A549 (cell line): ENCODE data around the gene TRAPPC2B. TPM values are rescaled to one million over a fixed set of nuclear protein-coding genes. Genes with fewer than 3 reads are reported as not detected.

Experiments used
- ATAC-seq, 2 experiments: fragments of 200-7000 bp in 1 of 2; fragments of >200 bp in 1 of 2; cut with Nextera tagmentation in 1 of 2; cut with Tn5 transposase in 1 of 2; 3 replicates each; pipeline versions ENCODE4 v1.8.0 to v1.9.1; 2018 to 2020; ENCODE audit warnings: mild to moderate bottlenecking in 1 of 2, moderate library complexity in 1 of 2
- CTCF ChIA-PET: fragments of 300-600 bp; sonication (Branson Sonifier 250); formaldehyde crosslinking; extraction: SDS; loops from one replicate; lab custom pipeline; 2021; ENCODE audit warnings: antibody characterized with exemption, inconsistent platforms; lab: Yijun Ruan, JAX
- POLR2A ChIA-PET: fragments of 350-600 bp; formaldehyde crosslinking; extraction: SDS; loops from one replicate; lab custom pipeline; 2021; ENCODE audit warnings: antibody characterized with exemption, inconsistent platforms; lab: Yijun Ruan, JAX
- DNase-seq, 2 experiments: peaks; one replicate each; pipeline versions ENCODE4 v3.0.0 to v3.0.0-alpha.2; 2011 to 2016; ENCODE audit warnings: low read depth in 1 of 2, low spot score in 1 of 2
- FAIRE-seq: peaks from 2 replicates; lab custom pipeline; 2011; peaks lifted over from hg19 to GRCh38; lab: Jason Lieb, UNC
- H3K27ac ChIP-seq, 2 experiments: fragments of >200 bp; sonication (Bioruptor Twin); formaldehyde crosslinking; 3 replicates each; pipeline ENCODE4 v1.5.1; 2016 to 2017
- H3K4me1 ChIP-seq: fragments of >200 bp; sonication (Bioruptor Twin); formaldehyde crosslinking; 3 replicates; pipeline ENCODE4 v1.6.1; 2016
- H3K4me2 ChIP-seq: fragments of >200 bp; sonication (Bioruptor Twin); formaldehyde crosslinking; 3 replicates; pipeline ENCODE4 v1.6.1; 2016
- H3K4me3 ChIP-seq: fragments of >200 bp; sonication (Bioruptor Twin); formaldehyde crosslinking; 3 replicates; pipeline ENCODE4 v1.5.1; 2016
- H3K9me3 ChIP-seq: fragments of >200 bp; sonication (Bioruptor Twin); formaldehyde crosslinking; 3 replicates; pipeline ENCODE4 v1.6.1; 2016
- ATOH8 ChIP-seq: fragments of 250-450 bp; sonication (Bioruptor Pico); IDR thresholded peaks from 2 replicates; pipeline ENCODE4 v1.5.0; 2020; ENCODE audit warnings: low read depth, mild to moderate bottlenecking, moderate library complexity
- CTCF ChIP-seq: fragments of >200 bp; sonication (Bioruptor Twin); formaldehyde crosslinking; IDR thresholded peaks from 3 replicates; pipeline ENCODE4 v1.5.1; 2016
- EHMT2 ChIP-seq: fragments of 200-600 bp; sonication (generic); IDR thresholded peaks from 2 replicates; pipeline ENCODE4 v1.6.1; 2016; ENCODE audit warnings: antibody characterized with exemption, low read depth, mild to moderate bottlenecking, moderate library complexity
- EP300 ChIP-seq, 2 experiments: fragments of >200 bp; sonication (Bioruptor Twin); formaldehyde crosslinking; IDR thresholded peaks; 2 replicates in 1 of 2; 3 replicates in 1 of 2; pipeline ENCODE4 v1.6.1; 2016 to 2017
- FOSB ChIP-seq: fragments of 250-450 bp; sonication (Bioruptor Pico); IDR thresholded peaks from 2 replicates; pipeline ENCODE4 v1.5.0; 2020; ENCODE audit warnings: mild to moderate bottlenecking, moderate library complexity
- FOSL2 ChIP-seq, 2 experiments: fragments of 450-650 bp in 1 of 2; fragments of >200 bp in 1 of 2; sonication (Bioruptor Twin) in 1 of 2; formaldehyde crosslinking; IDR thresholded peaks; 2 replicates each; pipeline versions ENCODE4 v1.5.0 to v1.6.1; 2016 to 2020; ENCODE audit warnings: mild to moderate bottlenecking in 1 of 2, moderate library complexity in 1 of 2
- HEYL ChIP-seq: fragments of 250-450 bp; sonication (Bioruptor Pico); IDR thresholded peaks from 2 replicates; pipeline ENCODE4 v1.8.0; 2021; ENCODE audit warnings: mild to moderate bottlenecking, moderate library complexity
- JUN ChIP-seq, 2 experiments: fragments of >200 bp; sonication (Bioruptor Twin); formaldehyde crosslinking; IDR thresholded peaks; 2 replicates in 1 of 2; 3 replicates in 1 of 2; pipeline ENCODE4 v1.6.1; 2016 to 2017
- JUNB ChIP-seq: fragments of >200 bp; sonication (Bioruptor Twin); formaldehyde crosslinking; IDR thresholded peaks from 2 replicates; pipeline ENCODE4 v1.6.1; 2016
- KDM1A ChIP-seq: fragments of 200-600 bp; sonication (generic); IDR thresholded peaks from 2 replicates; pipeline ENCODE4 v1.6.1; 2016; ENCODE audit warnings: low read depth, mild to moderate bottlenecking
- KDM5A ChIP-seq: fragments of 200-600 bp; sonication (generic); IDR thresholded peaks from 2 replicates; pipeline ENCODE4 v1.6.1; 2016; ENCODE audit warnings: antibody characterized with exemption, mild to moderate bottlenecking
- MAFK ChIP-seq: fragments of 450-650 bp; IDR thresholded peaks from 2 replicates; pipeline ENCODE4 v1.6.1; 2014; ENCODE audit not compliant: partially characterized antibody
- MAZ ChIP-seq: fragments of 150-350 bp; IDR thresholded peaks from 2 replicates; pipeline ENCODE4 v1.6.1; 2014; ENCODE audit warnings: antibody characterized with exemption, low read depth, low read length, borderline replicate concordance
- MYC ChIP-seq: IDR thresholded peaks from 2 replicates; pipeline ENCODE4 v1.6.1; 2012; ENCODE audit warnings: mild to moderate bottlenecking, inconsistent platforms, low read length, improper control_type of control experiment, borderline replicate concordance
- NPAS2 ChIP-seq: fragments of 250-450 bp; sonication (Bioruptor Pico); IDR thresholded peaks from 2 replicates; pipeline ENCODE4 v1.8.0; 2022; ENCODE audit warnings: mild to moderate bottlenecking, moderate library complexity, borderline replicate concordance
- NR3C1 ChIP-seq: fragments of >200 bp; sonication (Bioruptor Twin); formaldehyde crosslinking; IDR thresholded peaks from 3 replicates; pipeline ENCODE4 v1.6.1; 2017
- POLR2A ChIP-seq: IDR thresholded peaks from 2 replicates; pipeline ENCODE4 v1.6.1; 2012; ENCODE audit warnings: mild to moderate bottlenecking, low read length
- RAD21 ChIP-seq, 2 experiments: fragments of >200 bp in 1 of 2; sonication (Bioruptor Twin) in 1 of 2; formaldehyde crosslinking in 1 of 2; IDR thresholded peaks in 1 of 2; conservative IDR thresholded peaks in 1 of 2; 2 replicates in 1 of 2; 3 replicates in 1 of 2; pipeline ENCODE4 v1.6.1; 2012 to 2018; ENCODE audit warnings: inconsistent platforms in 1 of 2
- RFX5 ChIP-seq: fragments of 450-650 bp; IDR thresholded peaks from 2 replicates; pipeline ENCODE4 v1.7.1; 2014; ENCODE audit warnings: antibody characterized with exemption, mild to moderate bottlenecking, moderate library complexity
- RNF2 ChIP-seq: fragments of 200-600 bp; sonication (generic); IDR thresholded peaks from 2 replicates; pipeline ENCODE4 v1.6.1; 2016; ENCODE audit warnings: low read depth, mild to moderate bottlenecking, antibody characterized with exemption, moderate library complexity, borderline replicate concordance
- SMC3 ChIP-seq: fragments of >200 bp; sonication (Bioruptor Twin); formaldehyde crosslinking; IDR thresholded peaks from 3 replicates; pipeline ENCODE4 v1.6.1; 2018; ENCODE audit warnings: inconsistent platforms
- TFCP2L1 ChIP-seq: fragments of 250-450 bp; sonication (Bioruptor Pico); IDR thresholded peaks from 2 replicates; pipeline ENCODE4 v1.5.0; 2021; ENCODE audit warnings: mild to moderate bottlenecking
- ZSCAN20 ChIP-seq: fragments of 250-450 bp; sonication (Bioruptor Pico); IDR thresholded peaks from 2 replicates; pipeline ENCODE4 v1.8.0; 2022; ENCODE audit warnings: mild to moderate bottlenecking, moderate library complexity
- WGBS: methylation state at CpG from one replicate; pipeline ENCODE4 v1.1.6; 2017; ENCODE audit errors: missing lambda C conversion rate; 5-methylcytosine and 5-hydroxymethylcytosine counted together
- polyA plus RNA-seq, 4 experiments: library from polyadenylated mRNA; depleted of rRNA in 3 of 4; stranded (reverse); fragments of >200 nt; fragmentation: RNase III in 1 of 4; extraction: RNeasy Plus Mini Kit Qiagen cat#74134 plus additional on column Dnase treatment in 1 of 4; gene quantifications; 2 replicates in 3 of 4; 3 replicates in 1 of 4; pipeline ENCODE4 v1.2.3, GENCODE V29; 2011 to 2017
- TF ChIP-seq, protein P1 (sequence below): IDR thresholded peaks from 2 replicates; pipeline ENCODE4 v1.6.1; 2012
- TF ChIP-seq, protein P2 (sequence below): IDR thresholded peaks from 2 replicates; pipeline ENCODE4 v1.6.1; 2012; ENCODE audit warnings: low read depth, borderline replicate concordance

The TRAPPC2B gene
- polyA plus RNA-seq, 2 of the 4 experiments (the other 2 are of a cell fraction), result 12.2 to 27.8 TPM

- CTCF ChIA-PET, result interaction anchor here (1.1 kb wide), 1 partner anchor 10 kb away, joined by 3 read pairs; no protein-coding TSS in a partner anchor
These were observed 41.6 kb upstream of the TRAPPC2B start for GRCh38 chr19:57321751-57322150.

GRCh38 chr19:57324992-57325391 lies 38.4 kb upstream of the TRAPPC2B start:
- no peak for FAIRE-seq
- Histone ChIP-seq H3K4me1 (no peaks in the 10 kb centered on the region), H3K9me3 (peaks cover 89% of the 10 kb centered on the region), H3K4me2 (no peak overlapping the region), H3K4me3 (no peak overlapping the region), H3K27ac (no peak overlapping the region)
- CTCF ChIA-PET, result interaction anchor here (0.6 kb wide), 1 partner anchor 9 kb away, joined by 3 read pairs; no protein-coding TSS in a partner anchor
- POLR2A ChIA-PET, result no interaction called here
- no peak for ATAC-seq
- TF ChIP-seq ZSCAN20 (no peak), NR3C1 (no peak), MAFK (no peak), MAZ (no peak), ATOH8 (no peak), FOSL2 (IDR thresholded peaks at IDR 0.05) (no peak), FOSL2 (CRISPR knock-in tag; IDR thresholded peaks at IDR 0.05) (no peak), RFX5 (no peak), EP300 (IDR thresholded peaks at IDR 0.05) (no peak), RNF2 (no peak), SMC3 (no peak), KDM1A (no peak), POLR2A (no peak), FOSB (CRISPR knock-in tag) (no peak), TFCP2L1 (CRISPR knock-in tag) (no peak), KDM5A (no peak), EHMT2 (no peak)
- TF ChIP-seq, protein P1, sequence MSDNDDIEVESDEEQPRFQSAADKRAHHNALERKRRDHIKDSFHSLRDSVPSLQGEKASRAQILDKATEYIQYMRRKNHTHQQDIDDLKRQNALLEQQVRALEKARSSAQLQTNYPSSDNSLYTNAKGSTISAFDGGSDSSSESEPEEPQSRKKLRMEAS, result no peak
- TF ChIP-seq, protein P2, sequence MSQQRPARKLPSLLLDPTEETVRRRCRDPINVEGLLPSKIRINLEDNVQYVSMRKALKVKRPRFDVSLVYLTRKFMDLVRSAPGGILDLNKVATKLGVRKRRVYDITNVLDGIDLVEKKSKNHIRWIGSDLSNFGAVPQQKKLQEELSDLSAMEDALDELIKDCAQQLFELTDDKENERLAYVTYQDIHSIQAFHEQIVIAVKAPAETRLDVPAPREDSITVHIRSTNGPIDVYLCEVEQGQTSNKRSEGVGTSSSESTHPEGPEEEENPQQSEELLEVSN, result no peak
- TF ChIP-seq, all 56 proteins: peak for 0
- no peak for DNase-seq

More at GRCh38 chr19:57321751-57322150, 41.6 kb upstream of the TRAPPC2B start:
- POLR2A ChIA-PET, result no interaction called here
- Histone ChIP-seq H3K4me1 (no peaks in the 10 kb centered on the region), H3K4me2 (peak overlapping the region; percentile 82), H3K4me3 (no peak overlapping the region), H3K27ac (no peak overlapping the region), H3K9me3 (peaks cover 85% of the 10 kb centered on the region)
- FAIRE-seq (no peak), DNase-seq (no peak), ATAC-seq (no peak)
- 92% methylated on average over 3 of the region's 3 CpGs for whole genome bisulfite sequencing
- no peak for TF ChIP-seq NPAS2 (CRISPR knock-in tag)
- TF ChIP-seq MYC, result no peak
- no peak for TF ChIP-seq RAD21 (conservative IDR thresholded peaks at IDR 0.05 in 1 of 2, IDR thresholded peaks at IDR 0.05 in 1 of 2)
- no peak for TF ChIP-seq JUNB
- no peak for TF ChIP-seq CTCF
- TF ChIP-seq HEYL, result no peak

DNA sequence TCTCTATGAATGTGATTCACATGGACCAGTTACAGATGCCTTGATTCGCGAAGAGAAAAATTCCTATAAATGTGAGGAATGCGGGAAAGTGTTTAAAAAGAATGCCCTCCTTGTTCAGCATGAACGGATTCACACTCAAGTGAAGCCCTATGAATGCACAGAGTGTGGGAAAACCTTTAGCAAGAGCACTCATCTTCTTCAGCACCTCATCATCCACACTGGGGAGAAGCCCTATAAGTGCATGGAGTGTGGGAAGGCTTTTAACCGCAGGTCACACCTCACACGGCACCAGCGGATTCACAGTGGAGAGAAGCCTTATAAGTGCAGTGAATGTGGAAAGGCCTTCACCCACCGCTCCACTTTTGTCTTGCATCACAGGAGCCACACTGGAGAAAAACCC lies 35.4 kb upstream of the TRAPPC2B start:
- FAIRE-seq (no peak), ATAC-seq (no peak), DNase-seq (peak in 1 of 2 experiments; percentile 39)
- ChIA-PET CTCF (no interaction called here), POLR2A (no interaction called here)
- Histone ChIP-seq H3K27ac (no peak overlapping the region), H3K4me1 (no peaks in the 10 kb centered on the region), H3K9me3 (peaks cover 92% of the 10 kb centered on the region), H3K4me2 (no peak overlapping the region), H3K4me3 (no peak overlapping the region)
- TF ChIP-seq MAFK (no peak), JUN (IDR thresholded peaks at IDR 0.05) (no peak), POLR2A (no peak)
- TF ChIP-seq, protein P2, result no peak
- WGBS, result 92% methylated on average over 8 of the region's 8 CpGs
